H1 (cell line): Measurements from ENCODE around the gene CLDN14. TPM values are rescaled to one million over a fixed set of nuclear protein-coding genes. Genes with fewer than 3 reads are reported as not detected.

Experiments used
- CTCF ChIA-PET: fragments of 300-600 bp; sonication (Branson Sonifier 250); formaldehyde crosslinking; loops from one replicate; lab custom pipeline; 2021; ENCODE audit not compliant: partially characterized antibody; lab: Charles Lee
- POLR2A ChIA-PET: fragments of 300-600 bp; sonication (Branson Sonifier 250); formaldehyde crosslinking; loops from one replicate; lab custom pipeline; 2021; ENCODE audit warnings: inconsistent platforms; ENCODE audit not compliant: partially characterized antibody; lab: Charles Lee
- DNase-seq, 2 experiments: peaks; one replicate each; pipeline versions ENCODE4 v3.0.0 to v3.0.0-alpha.2; 2010 to 2022; ENCODE audit warnings: low spot score in 2 of 2, low read depth in 1 of 2, mixed read lengths in 1 of 2
- FAIRE-seq: peaks from 2 replicates; lab custom pipeline; 2011; peaks lifted over from hg19 to GRCh38; lab: Jason Lieb, UNC
- H2AFZ ChIP-seq: 2 replicates; pipeline ENCODE4 v1.8.1; 2012; ENCODE audit warnings: low read length, inconsistent platforms
- H2AK5ac ChIP-seq: 2 replicates; pipeline ENCODE4 v1.6.1; 2013; ENCODE audit warnings: low read depth, low read length
- H2BK120ac ChIP-seq: replicated peaks from 2 replicates; pipeline ENCODE3; 2013; ENCODE audit warnings: low read depth, low read length, inconsistent platforms
- H2BK12ac ChIP-seq: 2 replicates; pipeline ENCODE4 v1.6.1; 2013; ENCODE audit warnings: low read depth, low read length
- H2BK15ac ChIP-seq: 2 replicates; pipeline ENCODE4 v1.6.1; 2013; ENCODE audit warnings: low read length
- H2BK20ac ChIP-seq: 2 replicates; pipeline ENCODE4 v1.6.1; 2013; ENCODE audit warnings: low read length
- H2BK5ac ChIP-seq: 2 replicates; pipeline ENCODE4 v1.6.1; 2013; ENCODE audit warnings: low read depth, low read length
- H3K14ac ChIP-seq: 2 replicates; pipeline ENCODE4 v1.6.1; 2013; ENCODE audit warnings: inconsistent platforms; ENCODE audit not compliant: insufficient read length
- H3K18ac ChIP-seq: 2 replicates; pipeline ENCODE4 v1.6.1; 2013; ENCODE audit warnings: low read length; ENCODE audit errors: extremely low read depth
- H3K23ac ChIP-seq: 2 replicates; pipeline ENCODE4 v1.6.1; 2013; ENCODE audit warnings: inconsistent platforms; ENCODE audit not compliant: insufficient read length
- H3K23me2 ChIP-seq: 2 replicates; pipeline ENCODE4 v1.6.1; 2013; ENCODE audit warnings: low read depth, low read length
- H3K27ac ChIP-seq: 2 replicates; pipeline ENCODE4 v1.6.1; 2011; ENCODE audit warnings: low read depth, low read length, inconsistent platforms
- H3K27me3 ChIP-seq, 4 experiments: replicated peaks in 1 of 4; 1 replicate in 1 of 4; 2 replicates in 3 of 4; pipeline versions ENCODE4 v1.6.1 to v1.8.1; 2011 to 2013; ENCODE audit warnings: low read length in 3 of 4, mild to moderate bottlenecking in 3 of 4, inconsistent platforms in 2 of 4, mixed read lengths in 2 of 4, moderate library complexity in 1 of 4; ENCODE audit not compliant: control insufficient read depth in 3 of 4, insufficient read depth in 3 of 4; ENCODE audit errors: extremely low read depth in 1 of 4
- H3K36me3 ChIP-seq, 4 experiments: 2 replicates each; pipeline versions ENCODE4 v1.6.1 to v1.8.1; 2011 to 2013; ENCODE audit warnings: mild to moderate bottlenecking in 4 of 4, low read length in 3 of 4, moderate library complexity in 2 of 4, control low read depth in 1 of 4, inconsistent platforms in 1 of 4; ENCODE audit not compliant: insufficient read depth in 4 of 4, control insufficient read depth in 2 of 4
- H3K4ac ChIP-seq: replicated peaks from 2 replicates; pipeline ENCODE3; 2013; ENCODE audit warnings: low read length, low read depth, mixed read lengths, inconsistent platforms; ENCODE audit not compliant: insufficient read length
- H3K4me1 ChIP-seq, 4 experiments: replicated peaks in 1 of 4; 1 replicate in 1 of 4; 2 replicates in 3 of 4; pipeline versions ENCODE4 v1.6.1 to v1.8.1; 2011 to 2013; ENCODE audit warnings: low read length in 3 of 4, inconsistent platforms in 2 of 4, mixed read lengths in 1 of 4; ENCODE audit not compliant: insufficient read depth in 4 of 4, control insufficient read depth in 3 of 4
- H3K4me2 ChIP-seq, 2 experiments: 2 replicates each; pipeline versions ENCODE4 v1.6.1 to v1.8.1; 2011 to 2013; ENCODE audit warnings: low read depth in 2 of 2, low read length in 2 of 2, control low read depth in 1 of 2, inconsistent platforms in 1 of 2, mild to moderate bottlenecking in 1 of 2; ENCODE audit not compliant: insufficient read depth in 1 of 2
- H3K4me3 ChIP-seq, 4 experiments: fragments of 200-600, 300-600 bp in 1 of 4; sonication (generic), shearing (Covaris generic), sonication (Bioruptor Twin) in 1 of 4; 2 replicates each; pipeline versions ENCODE4 v1.5.1 to v1.8.1; 2011 to 2016; ENCODE audit warnings: low read length in 4 of 4, low read depth in 3 of 4, control low read depth in 2 of 4, inconsistent platforms in 2 of 4, mild to moderate bottlenecking in 2 of 4, mixed read lengths in 1 of 4, moderate library complexity in 1 of 4; ENCODE audit not compliant: insufficient read depth in 2 of 4; ENCODE audit errors: extremely low read depth in 1 of 4
- H3K56ac ChIP-seq: replicated peaks from 2 replicates; pipeline ENCODE3; 2013; ENCODE audit warnings: low read depth, mild to moderate bottlenecking, mixed read lengths, low read length, inconsistent platforms; ENCODE audit not compliant: insufficient read length
- H3K79me1 ChIP-seq: 2 replicates; pipeline ENCODE4 v1.6.1; 2013; ENCODE audit warnings: low read depth, low read length, control low read depth
- H3K79me2 ChIP-seq, 2 experiments: 2 replicates each; pipeline versions ENCODE4 v1.6.1 to v1.8.1; 2012 to 2013; ENCODE audit warnings: low read length in 2 of 2, mild to moderate bottlenecking in 2 of 2, inconsistent platforms in 1 of 2; ENCODE audit not compliant: insufficient read depth in 2 of 2, control insufficient read depth in 1 of 2
- H3K9ac ChIP-seq, 4 experiments: replicated peaks in 1 of 4; 1 replicate in 1 of 4; 2 replicates in 3 of 4; pipeline versions ENCODE4 v1.6.1 to v1.8.1; 2011 to 2013; ENCODE audit warnings: low read depth in 3 of 4, low read length in 3 of 4, control low read depth in 2 of 4, mild to moderate bottlenecking in 2 of 4, moderate library complexity in 2 of 4, inconsistent platforms in 1 of 4; ENCODE audit errors: extremely low read depth in 1 of 4
- H3K9me3 ChIP-seq, 2 experiments: 2 replicates each; pipeline versions ENCODE4 v1.6.1 to v1.8.1; 2012 to 2013; ENCODE audit warnings: mild to moderate bottlenecking in 2 of 2, moderate library complexity in 2 of 2, control low read depth in 1 of 2, inconsistent platforms in 1 of 2, low read depth in 1 of 2, low read length in 1 of 2, mixed read lengths in 1 of 2; ENCODE audit not compliant: insufficient read depth in 2 of 2
- H4K20me1 ChIP-seq, 2 experiments: replicated peaks in 1 of 2; 2 replicates each; pipeline versions ENCODE3 to v1.8.1; 2011 to 2013; ENCODE audit warnings: inconsistent platforms in 2 of 2, low read length in 2 of 2, mild to moderate bottlenecking in 1 of 2; ENCODE audit not compliant: insufficient read depth in 2 of 2, control insufficient read depth in 1 of 2
- H4K5ac ChIP-seq: 2 replicates; pipeline ENCODE4 v1.6.1; 2013; ENCODE audit warnings: low read length, low read depth, mixed read lengths, inconsistent platforms; ENCODE audit not compliant: insufficient read length
- H4K8ac ChIP-seq: 2 replicates; pipeline ENCODE4 v1.8.0; 2013; ENCODE audit warnings: mild to moderate bottlenecking, moderate library complexity, low read length, inconsistent platforms; ENCODE audit not compliant: insufficient read depth; ENCODE audit errors: extremely low read depth
- H4K91ac ChIP-seq: replicated peaks from 2 replicates; pipeline ENCODE3; 2013; ENCODE audit warnings: low read length, mixed read lengths, inconsistent platforms; ENCODE audit not compliant: insufficient read length
- CREB1 ChIP-seq: IDR thresholded peaks from 2 replicates; pipeline ENCODE4 v1.6.1; 2012; ENCODE audit warnings: inconsistent platforms
- FOSL1 ChIP-seq: IDR thresholded peaks from 2 replicates; pipeline ENCODE4 v1.6.1; 2011; ENCODE audit warnings: mild to moderate bottlenecking, low read depth, low read length, moderate library complexity; ENCODE audit not compliant: insufficient read depth
- KDM5A ChIP-seq: fragments of 200-600 bp; IDR thresholded peaks from 2 replicates; pipeline ENCODE4 v1.7.1; 2012; ENCODE audit warnings: mild to moderate bottlenecking, low read length, inconsistent platforms, mixed read lengths
- NRF1 ChIP-seq: IDR thresholded peaks from 2 replicates; pipeline ENCODE4 v1.6.1; 2011; ENCODE audit warnings: mild to moderate bottlenecking, low read depth, low read length, improper control_type of control experiment
- PHF8 ChIP-seq: fragments of 200-600 bp; sonication (generic); conservative IDR thresholded peaks from 2 replicates; pipeline ENCODE4 v1.7.1; 2012; ENCODE audit warnings: low read depth, mild to moderate bottlenecking, inconsistent platforms, low read length, moderate library complexity
- RNF2 ChIP-seq: fragments of 200-900, 300-1000 bp; sonication (generic); IDR thresholded peaks from 2 replicates; pipeline ENCODE4 v1.7.1; 2016; ENCODE audit warnings: borderline replicate concordance, low read depth, mild to moderate bottlenecking, antibody characterized with exemption, low read length; ENCODE audit not compliant: poor library complexity, severe bottlenecking; ENCODE audit errors: missing control alignments
- SIN3A ChIP-seq, 2 experiments: IDR thresholded peaks in 1 of 2; conservative IDR thresholded peaks in 1 of 2; 2 replicates each; pipeline ENCODE4 v1.6.1; 2011 to 2012; ENCODE audit warnings: low read length in 2 of 2, improper control_type of control experiment in 1 of 2, low read depth in 1 of 2, mild to moderate bottlenecking in 1 of 2
- SIRT6 ChIP-seq: IDR thresholded peaks from one replicate; pipeline ENCODE4 v1.7.1; 2012; ENCODE audit warnings: low read length, inconsistent platforms
- SIX5 ChIP-seq: IDR thresholded peaks from 2 replicates; pipeline ENCODE4 v1.6.1; 2011; ENCODE audit warnings: mild to moderate bottlenecking, low read depth, low read length
- SUZ12 ChIP-seq: fragments of 200-600 bp; sonication (generic); IDR thresholded peaks from 2 replicates; pipeline ENCODE4 v1.6.1; 2012; ENCODE audit warnings: mild to moderate bottlenecking, inconsistent platforms, low read length, moderate library complexity, mixed read lengths
- TCF12 ChIP-seq: IDR thresholded peaks from 2 replicates; pipeline ENCODE4 v1.6.1; 2011; ENCODE audit warnings: low read depth, mild to moderate bottlenecking, low read length
- TEAD4 ChIP-seq: IDR thresholded peaks from 2 replicates; pipeline ENCODE4 v1.6.1; 2012; ENCODE audit warnings: low read depth, low read length, inconsistent platforms, mixed read lengths
- YY1 ChIP-seq: IDR thresholded peaks from 2 replicates; pipeline ENCODE4 v1.6.1; 2011; ENCODE audit warnings: low read depth, mild to moderate bottlenecking, low read length
- WGBS, 2 experiments: shearing (Covaris generic) in 1 of 2; methylation state at CpG; one replicate each; pipeline versions ENCODE4 v1.1.6 to v1.1.7; 2013 to 2015; ENCODE audit warnings: low lambda C conversion rate in 2 of 2, mixed read lengths in 2 of 2, inconsistent platforms in 1 of 2, low coverage in 1 of 2, missing lambda C conversion rate in 1 of 2; ENCODE audit not compliant: insufficient replicate concordance in 2 of 2, insufficient coverage in 1 of 2, insufficient read length in 1 of 2; ENCODE audit errors: extremely low coverage in 1 of 2, missing lambda C conversion rate in 1 of 2; 5-methylcytosine and 5-hydroxymethylcytosine counted together
- polyA plus RNA-seq, 7 experiments: library from polyadenylated mRNA; depleted of rRNA in 3 of 7; stranded (reverse) in 5 of 7; unstranded in 2 of 7; fragments of >200 nt in 5 of 7; fragments of 200-250 nt in 2 of 7; gene quantifications; 1 replicate in 5 of 7; 2 replicates in 1 of 7; 4 replicates in 1 of 7; pipeline versions ENCODE4 v1.2.1 to v1.2.3, GENCODE V29; 2011 to 2013; ENCODE audit warnings: missing spikeins in 2 of 7, mixed read lengths in 2 of 7
- total RNA-seq: library from RNA; stranded (reverse); fragmentation: NEBNext Ultra II Directional; extraction: Animal tissue kit (Norgen Biotek cat#: 25700); gene quantifications from 2 replicates; pipeline ENCODE4 v1.2.1, GENCODE V29; 2021
- TF ChIP-seq, protein P1 (sequence below): IDR thresholded peaks from 2 replicates; pipeline ENCODE4 v1.6.1; 2011; ENCODE audit warnings: low read length, improper control_type of control experiment

Gene CLDN14
- total and polyA plus RNA-seq, 2 of the 8 experiments (the other 6 are each of a cell fraction or from before 2014, with no cell fraction given): 0.08 TPM; not detected in 1

GRCh38 chr21:36510911-36511310, 31.0 kb upstream of the CLDN14 start:
- no peak overlapping the region for H3K23ac ChIP-seq
- H3K18ac ChIP-seq: no peak overlapping the region
- no peaks in the 10 kb centered on the region for H3K9me3 ChIP-seq
- no peak overlapping the region for H3K9ac ChIP-seq
- DNase-seq (no peak), FAIRE-seq (no peak)
- no peak overlapping the region for H2BK5ac ChIP-seq
- H2BK12ac ChIP-seq: no peak overlapping the region
- H3K36me3 ChIP-seq: no peaks in the 10 kb centered on the region
- H2BK15ac ChIP-seq: no peak overlapping the region
- no peaks in the 10 kb centered on the region; the same call in 1 of the 2 replicates for H3K23me2 ChIP-seq
- no peak overlapping the region for H2BK120ac ChIP-seq
- no peak overlapping the region for H3K4me2 ChIP-seq
- H3K27ac ChIP-seq: no peak overlapping the region
- no peak overlapping the region for H3K56ac ChIP-seq
- CTCF ChIA-PET: interaction anchor here (0.8 kb wide), 1 partner anchor 33 kb away, joined by 3 read pairs; no protein-coding TSS in a partner anchor
- no peaks in the 10 kb centered on the region for H3K27me3 ChIP-seq
- no peak overlapping the region for H3K14ac ChIP-seq
- no peak overlapping the region for H3K4ac ChIP-seq
- H4K20me1 ChIP-seq: no peaks in the 10 kb centered on the region
- WGBS, 2 experiments: 92% methylated on average over 6 of the region's 6 CpGs; no CpG with 5 or more reads in 1 of the 2 experiments
- no peak overlapping the region for H4K5ac ChIP-seq
- no peak overlapping the region for H2BK20ac ChIP-seq
- H3K4me1 ChIP-seq: no peaks in the 10 kb centered on the region
- no peak overlapping the region for H3K4me3 ChIP-seq
- POLR2A ChIA-PET: no interaction called here
- H2AK5ac ChIP-seq: no peak overlapping the region
- H4K91ac ChIP-seq: no peak overlapping the region
- H3K79me1 ChIP-seq: no peaks in the 10 kb centered on the region
- no peak overlapping the region for H4K8ac ChIP-seq
- H3K79me2 ChIP-seq: no peaks in the 10 kb centered on the region
- H2AFZ ChIP-seq: no peak overlapping the region
- TF ChIP-seq YY1 (no peak), TEAD4 (no peak), KDM5A (no peak), PHF8 (no peak), CREB1 (no peak), FOSL1 (no peak), SIRT6 (no peak), SIN3A (conservative IDR thresholded peaks at IDR 0.05 in 1 of 2, IDR thresholded peaks at IDR 0.05 in 1 of 2; ENCODE audit: low read depth in 1 of 2, low read length in 2 of 2) (no peak), SUZ12 (no peak), SIX5 (no peak), NRF1 (no peak), RNF2 (no peak), TCF12 (no peak)
- TF ChIP-seq, protein P1, sequence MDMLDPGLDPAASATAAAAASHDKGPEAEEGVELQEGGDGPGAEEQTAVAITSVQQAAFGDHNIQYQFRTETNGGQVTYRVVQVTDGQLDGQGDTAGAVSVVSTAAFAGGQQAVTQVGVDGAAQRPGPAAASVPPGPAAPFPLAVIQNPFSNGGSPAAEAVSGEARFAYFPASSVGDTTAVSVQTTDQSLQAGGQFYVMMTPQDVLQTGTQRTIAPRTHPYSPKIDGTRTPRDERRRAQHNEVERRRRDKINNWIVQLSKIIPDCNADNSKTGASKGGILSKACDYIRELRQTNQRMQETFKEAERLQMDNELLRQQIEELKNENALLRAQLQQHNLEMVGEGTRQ: no peak
